K562 (cell line): ENCODE measurements around the gene MOAP1. TPM values are rescaled to one million over a fixed set of nuclear protein-coding genes. Genes with fewer than 3 reads are reported as not detected.

Experiments
- CSDE1 ChIP-seq, 2 experiments: fragments of 450-650 bp; IDR thresholded peaks; 2 replicates each; pipeline ENCODE4 v1.6.1; 2016; ENCODE audit warnings: mild to moderate bottlenecking in 1 of 2
- DNMT1 ChIP-seq: fragments of 450-650 bp; IDR thresholded peaks from 2 replicates; pipeline ENCODE4 v1.6.1; 2016; ENCODE audit warnings: antibody characterized with exemption, mild to moderate bottlenecking
- E2F6 ChIP-seq, 2 experiments: IDR thresholded peaks; 2 replicates each; pipeline ENCODE4 v1.6.1; 2011; ENCODE audit warnings: borderline replicate concordance in 1 of 2, control low read depth in 1 of 2, low read depth in 1 of 2, low read length in 1 of 2, mild to moderate bottlenecking in 1 of 2, mixed read lengths in 1 of 2, moderate library complexity in 1 of 2; ENCODE audit not compliant: insufficient read depth in 1 of 2, insufficient read length in 1 of 2, poor library complexity in 1 of 2, severe bottlenecking in 1 of 2; ENCODE audit errors: extremely low read depth in 1 of 2
- HNRNPH1 ChIP-seq: fragments of 200-400 bp; formaldehyde crosslinking; optimal IDR thresholded peaks from 2 replicates; pipeline ENCODE3; 2017; ENCODE audit warnings: low read depth, mild to moderate bottlenecking, low read length, moderate library complexity
- MAFK ChIP-seq: IDR thresholded peaks from 2 replicates; pipeline ENCODE4 v1.6.1; 2011; ENCODE audit warnings: low read length, improper control_type of control experiment
- MNT ChIP-seq, 2 experiments: fragments of 450-650 bp; conservative IDR thresholded peaks; 2 replicates each; pipeline ENCODE4 v1.6.1; 2017; ENCODE audit warnings: mild to moderate bottlenecking in 2 of 2, moderate library complexity in 2 of 2
- NFYB ChIP-seq: IDR thresholded peaks from 2 replicates; pipeline ENCODE4 v1.6.1; 2011; ENCODE audit warnings: mild to moderate bottlenecking, moderate library complexity; ENCODE audit not compliant: insufficient read length; ENCODE audit errors: extremely low read depth
- POLR2H ChIP-seq: IDR thresholded peaks from 2 replicates; pipeline ENCODE4 v1.6.1; 2016; ENCODE audit warnings: missing genetic modification characterization, low read depth, mild to moderate bottlenecking, control low read depth, missing compliant biosample characterization, moderate library complexity
- POU5F1 ChIP-seq: fragments of 150-350 bp; IDR thresholded peaks from 2 replicates; pipeline ENCODE4 v1.6.1; 2014; ENCODE audit warnings: borderline replicate concordance, low read length, low read depth, mild to moderate bottlenecking; ENCODE audit not compliant: partially characterized antibody
- PPARD ChIP-seq: fragments of 250-450 bp; sonication (Bioruptor Pico); IDR thresholded peaks from 2 replicates; pipeline ENCODE4 v1.8.0; 2022; ENCODE audit warnings: inconsistent platforms, mild to moderate bottlenecking, moderate library complexity
- SMARCC2 ChIP-seq: fragments of 450-650 bp; IDR thresholded peaks from 2 replicates; pipeline ENCODE4 v1.6.1; 2017; ENCODE audit warnings: antibody characterized with exemption, moderate library complexity, mild to moderate bottlenecking, low read depth
- SMARCE1 ChIP-seq: fragments of 450-650 bp; IDR thresholded peaks from 2 replicates; pipeline ENCODE4 v1.7.1; 2016; ENCODE audit warnings: mild to moderate bottlenecking
- TBP ChIP-seq: optimal IDR thresholded peaks from 2 replicates; pipeline ENCODE3; 2011; ENCODE audit warnings: low read depth, low read length, improper control_type of control experiment
- ZHX1 ChIP-seq: fragments of 150-350 bp; conservative IDR thresholded peaks from 2 replicates; pipeline ENCODE4 v1.6.1; 2014; ENCODE audit warnings: low read length
- ZNF384 ChIP-seq: IDR thresholded peaks from 2 replicates; pipeline ENCODE4 v1.6.1; 2012; ENCODE audit warnings: low read depth, low read length, improper control_type of control experiment
- polyA plus RNA-seq, 8 experiments: library from polyadenylated mRNA; depleted of rRNA in 4 of 8; stranded (reverse) in 5 of 8; unstranded in 3 of 8; fragments of >200 nt; fragmentation: Nextera tagmentation in 2 of 8; fragmentation: Illumina TruSeq in 1 of 8; extraction: Ambion mirVana in 2 of 8; extraction: Trizol in 1 of 8; gene quantifications; 2 replicates each; pipeline versions ENCODE4 v1.2.1 to v1.2.3, GENCODE V29; 2011 to 2014; ENCODE audit warnings: inconsistent platforms in 1 of 8, missing spikeins in 1 of 8
- total RNA-seq, 7 experiments: library from RNA; depleted of rRNA in 6 of 7; stranded (reverse); fragments of >200 nt in 6 of 7; fragmentation: Illumina TruSeq in 2 of 7; extraction: Trizol in 2 of 7; gene quantifications; 2 replicates each; pipeline versions ENCODE4 v1.2.1 to v1.2.3, GENCODE V29; 2011 to 2021; ENCODE audit warnings: low replicate concordance in 1 of 7
- TF ChIP-seq, protein P1 (sequence below), 2 experiments: IDR thresholded peaks in 1 of 2; conservative IDR thresholded peaks in 1 of 2; 2 replicates each; pipeline ENCODE4 v1.6.1; 2016; ENCODE audit warnings: low read depth in 2 of 2, mild to moderate bottlenecking in 1 of 2, missing compliant biosample characterization in 1 of 2, missing genetic modification characterization in 1 of 2, moderate library complexity in 1 of 2

MOAP1 gene
- total and polyA plus RNA-seq, 9 of the 15 experiments (the other 6 are each of a cell fraction or from before 2014, with no cell fraction given): 1.5 to 14.4 (median 6.0) TPM

- TF ChIP-seq E2F6 (IDR thresholded peaks at IDR 0.05; ENCODE audit: borderline replicate concordance in 1 of 2, extremely low read depth in 1 of 2, insufficient read depth in 1 of 2, insufficient read length in 1 of 2, low read depth in 1 of 2, low read length in 1 of 2, poor library complexity in 1 of 2, severe bottlenecking in 1 of 2) (peak in 1 of 2 experiments; percentile 6), ZNF384 (no peak), POU5F1 (no peak), TBP (no peak), CSDE1 (IDR thresholded peaks at IDR 0.05) (no peak), POLR2H (tag) (no peak), ZHX1 (no peak), DNMT1 (no peak), HNRNPH1 (no peak), NFYB (peak; percentile 57), PPARD (CRISPR knock-in tag) (no peak), SMARCC2 (no peak), MNT (conservative IDR thresholded peaks at IDR 0.05) (no peak), MAFK (no peak), SMARCE1 (no peak)
- TF ChIP-seq, protein P1, sequence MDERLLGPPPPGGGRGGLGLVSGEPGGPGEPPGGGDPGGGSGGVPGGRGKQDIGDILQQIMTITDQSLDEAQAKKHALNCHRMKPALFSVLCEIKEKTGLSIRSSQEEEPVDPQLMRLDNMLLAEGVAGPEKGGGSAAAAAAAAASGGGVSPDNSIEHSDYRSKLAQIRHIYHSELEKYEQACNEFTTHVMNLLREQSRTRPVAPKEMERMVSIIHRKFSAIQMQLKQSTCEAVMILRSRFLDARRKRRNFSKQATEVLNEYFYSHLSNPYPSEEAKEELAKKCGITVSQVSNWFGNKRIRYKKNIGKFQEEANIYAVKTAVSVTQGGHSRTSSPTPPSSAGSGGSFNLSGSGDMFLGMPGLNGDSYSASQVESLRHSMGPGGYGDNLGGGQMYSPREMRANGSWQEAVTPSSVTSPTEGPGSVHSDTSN (CRISPR knock-in tag; IDR thresholded peaks at IDR 0.05; ENCODE audit: low read depth): no peak
- TF ChIP-seq, protein P1 (tag; conservative IDR thresholded peaks at IDR 0.05; ENCODE audit: low read depth): no peak
Measured at GRCh38 chr14:93150227-93151208, 34.2 kb downstream of the MOAP1 start (continued).
